Liver (tissue), 9 donors: Measurements from ENCODE around the gene RBM46. TPM values are rescaled to one million over a fixed set of nuclear protein-coding genes. Genes with fewer than 3 reads are reported as not detected.

ENCODE experiments used
- DNase-seq: peaks from one replicate; pipeline ENCODE4 v3.0.0-alpha.2; 2017; ENCODE audit warnings: low spot score
- H3K27ac ChIP-seq, 2 donors: one replicate each; pipeline ENCODE4 v1.7.0; 2013; ENCODE audit warnings: inconsistent platforms in 2 of 2, low read length in 2 of 2, control low read depth in 1 of 2, low read depth in 1 of 2, mild to moderate bottlenecking in 1 of 2
- H3K27me3 ChIP-seq, 4 donors: one replicate each; pipeline versions ENCODE4 v1.6.1 to v1.7.0; 2013; ENCODE audit warnings: low read length in 3 of 4, inconsistent platforms in 1 of 4, mild to moderate bottlenecking in 1 of 4, moderate library complexity in 1 of 4; ENCODE audit not compliant: control insufficient read depth in 4 of 4, insufficient read depth in 4 of 4
- H3K36me3 ChIP-seq, 4 donors: one replicate each; pipeline versions ENCODE4 v1.6.1 to v1.7.0; 2013; ENCODE audit warnings: low read length in 3 of 4, mild to moderate bottlenecking in 3 of 4, low read depth in 1 of 4, moderate library complexity in 1 of 4; ENCODE audit not compliant: control insufficient read depth in 4 of 4, insufficient read depth in 3 of 4
- H3K4me1 ChIP-seq, 4 donors: one replicate each; pipeline versions ENCODE4 v1.6.1 to v1.7.0; 2013; ENCODE audit warnings: low read length in 3 of 4, mild to moderate bottlenecking in 3 of 4, moderate library complexity in 1 of 4; ENCODE audit not compliant: control insufficient read depth in 4 of 4, insufficient read depth in 4 of 4
- H3K4me3 ChIP-seq, 3 donors: one replicate each; pipeline versions ENCODE4 v1.6.1 to v1.7.0; 2013; ENCODE audit warnings: low read length in 3 of 3, control low read depth in 1 of 3, low read depth in 1 of 3, mild to moderate bottlenecking in 1 of 3
- H3K9ac ChIP-seq, 2 donors: one replicate each; pipeline ENCODE4 v1.7.0; 2013; ENCODE audit warnings: low read length in 2 of 2, mild to moderate bottlenecking in 2 of 2, moderate library complexity in 2 of 2, control low read depth in 1 of 2, low read depth in 1 of 2
- H3K9me3 ChIP-seq, 4 donors: one replicate each; pipeline versions ENCODE4 v1.6.1 to v1.7.0; 2013; ENCODE audit warnings: low read length in 3 of 4; ENCODE audit not compliant: control insufficient read depth in 4 of 4
- ATF3 ChIP-seq: IDR thresholded peaks from 2 replicates; pipeline ENCODE4 v1.6.1; 2016; ENCODE audit warnings: antibody characterized with exemption
- CTCF ChIP-seq: fragments of 150-350 bp; IDR thresholded peaks from 2 replicates; pipeline ENCODE4 v1.5.1; 2017; ENCODE audit warnings: improper control_type of control experiment, low read depth, low read length; ENCODE audit not compliant: missing input control
- EGR1 ChIP-seq, 2 donors: IDR thresholded peaks; 2 replicates each; pipeline ENCODE4 v1.6.1; 2016 to 2018; ENCODE audit warnings: antibody characterized with exemption in 2 of 2, low read depth in 2 of 2
- FOXA1 ChIP-seq: IDR thresholded peaks from 2 replicates; pipeline ENCODE4 v1.6.1; 2016; ENCODE audit warnings: antibody characterized with exemption
- FOXA2 ChIP-seq: IDR thresholded peaks from 2 replicates; pipeline ENCODE4 v1.6.1; 2016; ENCODE audit warnings: antibody characterized with exemption
- GABPA ChIP-seq, 2 donors: IDR thresholded peaks in 1 of 2; conservative IDR thresholded peaks in 1 of 2; 2 replicates each; pipeline ENCODE4 v1.6.1; 2016; ENCODE audit warnings: antibody characterized with exemption in 2 of 2, mild to moderate bottlenecking in 1 of 2, moderate library complexity in 1 of 2
- HNF4A ChIP-seq, 2 donors: conservative IDR thresholded peaks; 2 replicates each; pipeline ENCODE4 v1.6.1; 2016; ENCODE audit warnings: antibody characterized with exemption in 2 of 2, mild to moderate bottlenecking in 2 of 2
- HNF4G ChIP-seq: IDR thresholded peaks from 2 replicates; pipeline ENCODE4 v1.6.1; 2016; ENCODE audit warnings: antibody characterized with exemption
- JUND ChIP-seq, 2 donors: IDR thresholded peaks; 2 replicates each; pipeline ENCODE4 v1.6.1; 2016; ENCODE audit warnings: antibody characterized with exemption in 2 of 2
- MAX ChIP-seq: IDR thresholded peaks from 2 replicates; pipeline ENCODE4 v1.6.1; 2016; ENCODE audit warnings: antibody characterized with exemption
- RAD21 ChIP-seq, 2 donors: IDR thresholded peaks; 2 replicates each; pipeline ENCODE4 v1.6.1; 2016; ENCODE audit warnings: antibody characterized with exemption in 2 of 2, mild to moderate bottlenecking in 2 of 2
- REST ChIP-seq: IDR thresholded peaks from 2 replicates; pipeline ENCODE4 v1.6.1; 2016; ENCODE audit warnings: antibody characterized with exemption, mild to moderate bottlenecking
- RXRA ChIP-seq, 2 donors: IDR thresholded peaks; 2 replicates each; pipeline ENCODE4 v1.6.1; 2017 to 2018; ENCODE audit warnings: antibody characterized with exemption in 2 of 2, mild to moderate bottlenecking in 1 of 2
- SP1 ChIP-seq: IDR thresholded peaks from 2 replicates; pipeline ENCODE4 v1.6.1; 2018; ENCODE audit warnings: antibody characterized with exemption, mild to moderate bottlenecking
- TAF1 ChIP-seq: conservative IDR thresholded peaks from 2 replicates; pipeline ENCODE4 v1.6.1; 2016; ENCODE audit warnings: antibody characterized with exemption, mild to moderate bottlenecking
- YY1 ChIP-seq: IDR thresholded peaks from 2 replicates; pipeline ENCODE4 v1.6.1; 2016; ENCODE audit warnings: antibody characterized with exemption, mild to moderate bottlenecking
- ZBTB33 ChIP-seq: IDR thresholded peaks from 2 replicates; pipeline ENCODE4 v1.6.1; 2016; ENCODE audit warnings: antibody characterized with exemption
- WGBS: extraction: QIAGEN DNeasy Blood & Tissue Kit; methylation state at CpG from one replicate; pipeline ENCODE4 v1.1.7; 2013; 5-methylcytosine and 5-hydroxymethylcytosine counted together
- polyA plus RNA-seq, 2 donors: library from polyadenylated mRNA; stranded (reverse) in 1 of 2; unstranded in 1 of 2; fragments of 200-250 nt in 1 of 2; fragments of >200 nt in 1 of 2; fragmentation: Nextera tagmentation in 1 of 2; extraction: Ambion mirVana in 1 of 2; gene quantifications; one replicate each; pipeline versions ENCODE4 v1.2.1 to v1.2.3, GENCODE V29; 2013 to 2015
- total RNA-seq, 2 donors: library from RNA; depleted of rRNA; stranded (reverse); fragments of >200 nt; gene quantifications; one replicate each; pipeline ENCODE4 v1.2.3, GENCODE V29; 2014
- donor health status: healthy.
- donor health status: healthy.
- donor health status: healthy.
- donor health status: healthy.
- donor health status: healthy.

RBM46 gene
- total and polyA plus RNA-seq, 4 donors = 0.03 to 0.24 (median 0.08) TPM; not detected in 1

- Histone ChIP-seq H3K4me3 (no peak overlapping the region), H3K27ac (no peak overlapping the region), H3K4me1 (no peaks in the 10 kb centered on the region), H3K9me3 (peaks cover 0 to 2% (median under 1%) of the 10 kb centered on the region in 4 donors), H3K36me3 (no peaks in the 10 kb centered on the region), H3K27me3 (no peaks in the 10 kb centered on the region), H3K9ac (no peak overlapping the region)
- TF ChIP-seq RXRA (IDR thresholded peaks at IDR 0.05) (no peak), RAD21 (IDR thresholded peaks at IDR 0.05) (no peak), ATF3 (no peak), FOXA1 (no peak), FOXA2 (no peak), JUND (IDR thresholded peaks at IDR 0.05) (no peak), GABPA (IDR thresholded peaks at IDR 0.05 in 1 of 2, conservative IDR thresholded peaks at IDR 0.05 in 1 of 2) (no peak), TAF1 (no peak), HNF4G (no peak), ZBTB33 (no peak), REST (no peak), HNF4A (conservative IDR thresholded peaks at IDR 0.05) (no peak), MAX (no peak), YY1 (no peak)
- WGBS = 46% methylated on average over 3 of the region's 3 CpGs
- no peak for DNase-seq
Measured at GRCh38 chr4:154836030-154836429, 55.0 kb downstream of the RBM46 start.

GRCh38 chr4:154836513-154836912 is 55.4 kb downstream of the RBM46 start:
- no peak for DNase-seq
- no peak overlapping the region for H3K4me3 ChIP-seq
- no peak overlapping the region for H3K9ac ChIP-seq
- H3K4me1 ChIP-seq = no peaks in the 10 kb centered on the region
- H3K9me3 ChIP-seq = peaks cover 0 to 2% (median under 1%) of the 10 kb centered on the region in 4 donors
- 20% methylated on average over 3 of the region's 3 CpGs for WGBS
- no peak overlapping the region for H3K27ac ChIP-seq
- no peaks in the 10 kb centered on the region for H3K36me3 ChIP-seq
- no peak for TF ChIP-seq JUND (IDR thresholded peaks at IDR 0.05)
- TF ChIP-seq CTCF = no peak
- TF ChIP-seq HNF4G = no peak
- no peak for TF ChIP-seq MAX
- TF ChIP-seq HNF4A (conservative IDR thresholded peaks at IDR 0.05) = no peak
- no peak for TF ChIP-seq SP1
- TF ChIP-seq EGR1 (IDR thresholded peaks at IDR 0.05; ENCODE audit: low read depth in 2 of 2) = no peak
- TF ChIP-seq FOXA2 = no peak
- no peak for TF ChIP-seq RAD21 (IDR thresholded peaks at IDR 0.05)
- TF ChIP-seq GABPA (IDR thresholded peaks at IDR 0.05 in 1 of 2, conservative IDR thresholded peaks at IDR 0.05 in 1 of 2) = no peak
- TF ChIP-seq YY1 = no peak
- TF ChIP-seq ZBTB33 = no peak
- no peak for TF ChIP-seq ATF3
- H3K27me3 ChIP-seq = no peaks in the 10 kb centered on the region
